ENCODE measurements around the gene SERINC3.

Gene SERINC3

DNA sequence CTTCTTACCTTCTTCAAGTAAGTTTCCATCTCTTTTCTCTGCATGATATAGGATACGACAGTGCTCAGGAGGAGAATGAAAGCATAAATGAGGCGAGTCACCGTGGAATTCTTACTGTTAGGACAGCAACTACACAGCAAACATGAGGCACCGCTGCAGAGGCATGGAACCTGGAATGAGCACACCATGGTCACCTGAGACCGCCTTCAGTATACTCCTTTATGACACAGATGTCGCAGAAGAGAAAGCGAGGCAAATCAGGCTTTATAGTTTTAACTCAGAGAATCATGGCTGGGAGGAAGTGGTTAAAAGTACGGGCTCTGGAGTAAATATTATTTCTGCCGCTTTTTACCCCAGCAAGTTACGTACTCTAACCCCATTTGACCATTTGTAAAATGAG, 8.0 kb downstream of the SERINC3 start:
- H2AFZ ChIP-seq (ENCODE audit: low read length) = no peak overlapping the region
- DNase-seq = no peak
- no peaks in the 10 kb centered on the region for H3K36me3 ChIP-seq (replicated peaks; ENCODE audit: insufficient read depth, low read length)
- H3K27me3 ChIP-seq (replicated peaks; ENCODE audit: insufficient read depth, low read length) = no peaks in the 10 kb centered on the region
- no peak overlapping the region for H3K27ac ChIP-seq (ENCODE audit: low read length)
- H3K9me2 ChIP-seq (replicated peaks; ENCODE audit: insufficient read depth, low read length) = no peaks in the 10 kb centered on the region
- no peak overlapping the region for H3K4me2 ChIP-seq (ENCODE audit: low read depth, low read length)
- peaks cover 66% of the 10 kb centered on the region for H3K79me2 ChIP-seq (ENCODE audit: low read length)
- H3K4me3 ChIP-seq (ENCODE audit: low read length) = no peak overlapping the region
- H3K4me1 ChIP-seq (ENCODE audit: low read length) = no peaks in the 10 kb centered on the region
- H3K9me3 ChIP-seq (replicated peaks; ENCODE audit: insufficient read depth, low read length) = no peaks in the 10 kb centered on the region
- H3K9ac ChIP-seq (ENCODE audit: low read length) = no peak overlapping the region
- no peaks in the 10 kb centered on the region for H3F3A ChIP-seq (ENCODE audit: insufficient read depth, low read length)
- no peaks in the 10 kb centered on the region for H4K20me1 ChIP-seq (ENCODE audit: insufficient read depth, low read length)
- TF ChIP-seq EZH2 (optimal IDR thresholded peaks at IDR 0.05; ENCODE audit: low read depth, low read length) = no peak

DNA sequence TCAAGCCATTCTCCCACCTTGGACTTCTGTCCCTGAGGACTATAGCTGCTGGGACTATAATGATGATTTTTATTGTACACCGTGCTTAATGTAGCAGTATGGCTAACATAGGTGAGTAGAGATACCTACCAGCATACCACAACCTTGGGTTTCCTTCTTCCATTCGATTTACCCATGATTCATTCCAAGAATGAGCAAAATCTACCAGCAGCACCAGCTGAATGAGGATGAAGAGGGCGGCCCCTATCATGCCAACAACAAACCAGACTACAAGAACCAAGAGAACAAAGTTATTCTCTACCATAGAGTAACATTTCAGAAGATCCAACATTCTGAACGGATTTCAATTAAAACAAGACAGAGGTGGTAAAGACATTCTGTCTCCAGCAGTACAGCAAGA, 12.1 kb downstream of the SERINC3 start:
- Histone ChIP-seq H3K79me2 (ENCODE audit: low read length) (peaks cover 25% of the 10 kb centered on the region), H3K4me3 (ENCODE audit: low read length) (no peak overlapping the region), H3K4me2 (ENCODE audit: low read depth, low read length) (no peak overlapping the region), H3F3A (ENCODE audit: insufficient read depth, low read length) (no peaks in the 10 kb centered on the region), H3K36me3 (replicated peaks; ENCODE audit: insufficient read depth, low read length) (0 out of 2 replicates have a peak, but pooled peaks cover 4% of the 10 kb centered on the region), H3K27me3 (replicated peaks; ENCODE audit: insufficient read depth, low read length) (no peaks in the 10 kb centered on the region), H3K9me2 (replicated peaks; ENCODE audit: insufficient read depth, low read length) (no peaks in the 10 kb centered on the region), H4K20me1 (ENCODE audit: insufficient read depth, low read length) (no peaks in the 10 kb centered on the region), H3K4me1 (ENCODE audit: low read length) (no peaks in the 10 kb centered on the region), H3K9me3 (replicated peaks; ENCODE audit: insufficient read depth, low read length) (no peaks in the 10 kb centered on the region), H3K27ac (ENCODE audit: low read length) (no peak overlapping the region), H3K9ac (ENCODE audit: low read length) (no peak overlapping the region), H2AFZ (ENCODE audit: low read length) (no peak overlapping the region)
- DNase-seq = no peak
- TF ChIP-seq EZH2 (optimal IDR thresholded peaks at IDR 0.05; ENCODE audit: low read depth, low read length) (no peak), EZH2phosphoT487 (IDR thresholded peaks at IDR 0.05; ENCODE audit: low read length) (no peak)
- TF ChIP-seq, protein P1, sequence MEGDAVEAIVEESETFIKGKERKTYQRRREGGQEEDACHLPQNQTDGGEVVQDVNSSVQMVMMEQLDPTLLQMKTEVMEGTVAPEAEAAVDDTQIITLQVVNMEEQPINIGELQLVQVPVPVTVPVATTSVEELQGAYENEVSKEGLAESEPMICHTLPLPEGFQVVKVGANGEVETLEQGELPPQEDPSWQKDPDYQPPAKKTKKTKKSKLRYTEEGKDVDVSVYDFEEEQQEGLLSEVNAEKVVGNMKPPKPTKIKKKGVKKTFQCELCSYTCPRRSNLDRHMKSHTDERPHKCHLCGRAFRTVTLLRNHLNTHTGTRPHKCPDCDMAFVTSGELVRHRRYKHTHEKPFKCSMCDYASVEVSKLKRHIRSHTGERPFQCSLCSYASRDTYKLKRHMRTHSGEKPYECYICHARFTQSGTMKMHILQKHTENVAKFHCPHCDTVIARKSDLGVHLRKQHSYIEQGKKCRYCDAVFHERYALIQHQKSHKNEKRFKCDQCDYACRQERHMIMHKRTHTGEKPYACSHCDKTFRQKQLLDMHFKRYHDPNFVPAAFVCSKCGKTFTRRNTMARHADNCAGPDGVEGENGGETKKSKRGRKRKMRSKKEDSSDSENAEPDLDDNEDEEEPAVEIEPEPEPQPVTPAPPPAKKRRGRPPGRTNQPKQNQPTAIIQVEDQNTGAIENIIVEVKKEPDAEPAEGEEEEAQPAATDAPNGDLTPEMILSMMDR (IDR thresholded peaks at IDR 0.05; ENCODE audit: low read length) = no peak

DNA sequence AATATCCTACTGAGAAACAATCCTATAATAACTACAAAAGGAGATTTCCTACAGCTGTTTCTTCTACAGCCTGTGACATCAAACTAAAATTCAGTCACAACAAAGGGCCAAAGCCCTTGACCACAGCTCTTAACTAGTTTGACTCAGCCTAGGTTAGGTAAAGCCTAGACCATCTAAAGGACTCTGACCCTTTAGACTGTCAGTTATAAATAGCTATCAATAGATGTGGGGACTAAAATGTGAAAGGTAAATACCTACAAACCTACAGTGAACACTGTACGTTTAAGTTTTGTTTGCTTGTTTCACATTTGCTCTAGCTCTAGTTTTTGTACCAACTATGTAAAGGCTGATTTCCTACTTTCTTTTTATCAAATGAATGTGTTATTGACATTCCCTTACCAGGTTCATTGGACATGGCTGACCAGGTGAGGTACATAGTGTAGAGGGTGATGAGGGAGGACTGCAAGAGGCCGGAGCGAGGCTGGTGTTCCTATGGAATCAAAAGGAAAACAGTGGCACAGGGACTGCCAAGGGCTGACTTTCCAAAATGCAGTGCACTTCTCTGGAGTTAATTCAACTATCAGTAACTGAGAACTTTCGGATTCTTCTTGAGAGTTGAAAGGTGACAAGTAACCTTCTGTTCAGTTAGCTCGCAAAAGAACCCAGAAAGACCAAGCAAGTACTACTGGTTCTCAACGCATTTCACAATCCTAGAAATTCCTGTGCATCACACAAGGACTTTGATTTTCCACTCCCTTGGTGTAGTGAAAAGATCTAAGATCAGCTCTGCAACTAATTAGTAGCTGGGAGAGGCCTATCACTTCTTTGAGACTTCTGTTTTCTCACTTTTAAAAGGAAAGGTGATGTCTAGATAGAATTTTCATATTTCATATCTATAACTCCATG, 17.2 kb downstream of the SERINC3 start:
- TF ChIP-seq, protein P1 (IDR thresholded peaks at IDR 0.05; ENCODE audit: low read length) = no peak
- TF ChIP-seq EZH2 (optimal IDR thresholded peaks at IDR 0.05; ENCODE audit: low read depth, low read length) = no peak
- no peak for TF ChIP-seq EZH2phosphoT487 (IDR thresholded peaks at IDR 0.05; ENCODE audit: low read length)
- Histone ChIP-seq H3K9me3 (replicated peaks; ENCODE audit: insufficient read depth, low read length) (no peaks in the 10 kb centered on the region), H3F3A (ENCODE audit: insufficient read depth, low read length) (no peaks in the 10 kb centered on the region), H3K79me2 (ENCODE audit: low read length) (no peaks in the 10 kb centered on the region), H3K36me3 (replicated peaks; ENCODE audit: insufficient read depth, low read length) (0 out of 2 replicates have a peak, but pooled peaks cover 4% of the 10 kb centered on the region), H3K9ac (ENCODE audit: low read length) (no peak overlapping the region), H3K27me3 (replicated peaks; ENCODE audit: insufficient read depth, low read length) (no peaks in the 10 kb centered on the region), H3K4me3 (ENCODE audit: low read length) (no peak overlapping the region), H3K4me2 (ENCODE audit: low read depth, low read length) (no peak overlapping the region), H3K27ac (ENCODE audit: low read length) (no peak overlapping the region), H2AFZ (ENCODE audit: low read length) (no peak overlapping the region), H3K9me2 (replicated peaks; ENCODE audit: insufficient read depth, low read length) (no peaks in the 10 kb centered on the region), H4K20me1 (ENCODE audit: insufficient read depth, low read length) (no peaks in the 10 kb centered on the region), H3K4me1 (ENCODE audit: low read length) (no peaks in the 10 kb centered on the region)
- no peak for DNase-seq

DNA sequence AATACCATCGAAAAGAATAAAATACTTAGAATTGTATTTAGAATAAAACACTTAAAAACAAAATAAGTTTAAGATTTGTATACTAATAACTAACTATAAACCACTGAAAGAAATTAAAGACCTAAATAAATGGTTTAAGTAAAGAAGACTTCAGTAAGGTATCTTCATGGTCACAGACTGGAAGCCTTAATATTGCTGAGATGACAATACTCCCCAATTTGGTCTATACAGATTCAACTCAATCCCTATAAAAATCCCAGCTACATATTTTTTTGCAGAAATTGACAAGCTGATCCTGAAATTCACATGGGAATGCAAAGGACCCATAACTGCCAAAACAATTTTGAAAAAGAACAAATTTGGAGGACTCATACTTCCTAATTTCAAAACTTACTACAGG, 18.9 kb downstream of the SERINC3 start:
- Histone ChIP-seq H4K20me1 (ENCODE audit: insufficient read depth, low read length) (no peaks in the 10 kb centered on the region), H3K4me3 (ENCODE audit: low read length) (no peak overlapping the region), H3K36me3 (replicated peaks; ENCODE audit: insufficient read depth, low read length) (0 out of 2 replicates have a peak, but pooled peaks cover 4% of the 10 kb centered on the region), H3K79me2 (ENCODE audit: low read length) (no peaks in the 10 kb centered on the region), H3K27ac (ENCODE audit: low read length) (no peak overlapping the region), H3K9ac (ENCODE audit: low read length) (no peak overlapping the region), H3K9me2 (replicated peaks; ENCODE audit: insufficient read depth, low read length) (no peaks in the 10 kb centered on the region), H3K4me1 (ENCODE audit: low read length) (no peaks in the 10 kb centered on the region), H3K27me3 (replicated peaks; ENCODE audit: insufficient read depth, low read length) (no peaks in the 10 kb centered on the region), H3K9me3 (replicated peaks; ENCODE audit: insufficient read depth, low read length) (no peaks in the 10 kb centered on the region), H3K4me2 (ENCODE audit: low read depth, low read length) (no peak overlapping the region), H3F3A (ENCODE audit: insufficient read depth, low read length) (no peaks in the 10 kb centered on the region), H2AFZ (ENCODE audit: low read length) (no peak overlapping the region)
- no peak for TF ChIP-seq EZH2 (optimal IDR thresholded peaks at IDR 0.05; ENCODE audit: low read depth, low read length)
- no peak for TF ChIP-seq EZH2phosphoT487 (IDR thresholded peaks at IDR 0.05; ENCODE audit: low read length)
- TF ChIP-seq, protein P1 (IDR thresholded peaks at IDR 0.05; ENCODE audit: low read length) = no peak
- DNase-seq = no peak

All from MM.1S (cell line).